Brain microvascular endothelial cell (primary cell): ENCODE results near the gene MARCKSL1.

Experiments used
- DNase-seq: peaks from one replicate; pipeline ENCODE4 v3.0.0-alpha.2; 2020
- H3K27ac ChIP-seq: fragments of 250-450 bp; sonication (Bioruptor Pico); 2 replicates; pipeline ENCODE4 v1.5.1; 2020; ENCODE audit warnings: mild to moderate bottlenecking, moderate library complexity
- H3K27me3 ChIP-seq: fragments of 250-450 bp; sonication (Bioruptor Pico); replicated peaks from 2 replicates; pipeline ENCODE4 v1.5.1; 2020; ENCODE audit warnings: mild to moderate bottlenecking
- H3K36me3 ChIP-seq: fragments of 250-450 bp; sonication (Bioruptor Pico); replicated peaks from 2 replicates; pipeline ENCODE4 v1.5.1; 2020; ENCODE audit warnings: mild to moderate bottlenecking
- H3K4me3 ChIP-seq: 2 replicates; pipeline ENCODE4 v1.5.1; 2011; ENCODE audit warnings: low read depth, mild to moderate bottlenecking, control low read depth, low read length, moderate library complexity
- in situ Hi-C: cut with HindIII; loops from 2 replicates; pipeline ENCODE4 v1.10.0; 2017; ENCODE audit warnings: low sequenced_read_pairs, low pct_ligation_motif_present
- TF ChIP-seq, protein P1 (sequence below): IDR thresholded peaks from 2 replicates; pipeline ENCODE4 v1.5.1; 2011; ENCODE audit warnings: low read depth, mild to moderate bottlenecking, moderate library complexity, low read length, control low read depth, inconsistent platforms; ENCODE audit errors: missing control alignments

Gene MARCKSL1

DNA sequence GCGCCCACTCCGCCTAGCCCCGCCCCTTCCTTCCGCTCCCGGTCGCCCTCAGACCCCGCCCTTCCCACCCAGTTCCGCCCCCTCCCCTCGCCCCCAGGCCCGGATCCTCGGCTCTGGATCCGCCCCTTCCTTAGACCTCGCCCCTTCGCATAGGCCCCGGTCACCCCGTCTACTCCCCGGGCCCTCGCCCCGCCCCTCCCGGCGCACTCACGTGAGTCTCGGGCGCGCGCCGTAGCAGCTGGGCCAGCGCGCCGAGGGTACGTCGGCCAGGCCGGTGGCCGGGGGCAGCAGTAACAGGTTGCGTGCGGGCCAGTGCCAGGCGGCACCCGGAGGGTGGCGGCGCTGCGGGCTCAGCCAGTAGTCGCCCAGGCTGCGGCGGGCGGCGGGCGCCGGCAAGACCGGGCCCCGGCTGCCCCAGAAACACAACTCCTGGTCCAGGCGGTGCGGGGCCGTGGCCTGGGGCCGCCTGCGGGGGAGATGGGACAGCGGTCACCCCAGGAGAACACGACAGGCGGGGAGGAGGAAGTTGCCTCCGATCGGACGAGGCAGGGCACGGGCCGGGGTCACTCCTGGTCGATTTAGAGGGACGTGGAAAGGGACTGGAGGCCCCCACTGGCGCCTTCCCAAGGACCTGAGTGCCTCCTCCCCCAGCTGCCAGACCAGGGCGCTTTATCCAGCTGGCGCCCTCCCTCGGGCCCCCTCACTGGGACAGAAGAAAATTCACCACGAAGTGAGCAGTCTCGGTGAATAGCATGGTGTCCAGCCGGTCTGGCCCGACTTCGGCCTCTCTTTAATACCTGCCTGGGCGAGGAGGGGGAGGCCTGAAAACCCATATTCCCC lies 15.6 kb upstream of the MARCKSL1 start:
- Histone ChIP-seq H3K4me3 (peak overlapping the region; percentile 66), H3K27ac (peak overlapping the region; percentile 69), H3K27me3 (no peaks in the 10 kb centered on the region), H3K36me3 (no peaks in the 10 kb centered on the region)
- in situ Hi-C loops, result no loop called here
- DNase-seq, result peak; percentile 75
- TF ChIP-seq, protein P1, sequence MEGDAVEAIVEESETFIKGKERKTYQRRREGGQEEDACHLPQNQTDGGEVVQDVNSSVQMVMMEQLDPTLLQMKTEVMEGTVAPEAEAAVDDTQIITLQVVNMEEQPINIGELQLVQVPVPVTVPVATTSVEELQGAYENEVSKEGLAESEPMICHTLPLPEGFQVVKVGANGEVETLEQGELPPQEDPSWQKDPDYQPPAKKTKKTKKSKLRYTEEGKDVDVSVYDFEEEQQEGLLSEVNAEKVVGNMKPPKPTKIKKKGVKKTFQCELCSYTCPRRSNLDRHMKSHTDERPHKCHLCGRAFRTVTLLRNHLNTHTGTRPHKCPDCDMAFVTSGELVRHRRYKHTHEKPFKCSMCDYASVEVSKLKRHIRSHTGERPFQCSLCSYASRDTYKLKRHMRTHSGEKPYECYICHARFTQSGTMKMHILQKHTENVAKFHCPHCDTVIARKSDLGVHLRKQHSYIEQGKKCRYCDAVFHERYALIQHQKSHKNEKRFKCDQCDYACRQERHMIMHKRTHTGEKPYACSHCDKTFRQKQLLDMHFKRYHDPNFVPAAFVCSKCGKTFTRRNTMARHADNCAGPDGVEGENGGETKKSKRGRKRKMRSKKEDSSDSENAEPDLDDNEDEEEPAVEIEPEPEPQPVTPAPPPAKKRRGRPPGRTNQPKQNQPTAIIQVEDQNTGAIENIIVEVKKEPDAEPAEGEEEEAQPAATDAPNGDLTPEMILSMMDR, result peak; percentile 29

DNA sequence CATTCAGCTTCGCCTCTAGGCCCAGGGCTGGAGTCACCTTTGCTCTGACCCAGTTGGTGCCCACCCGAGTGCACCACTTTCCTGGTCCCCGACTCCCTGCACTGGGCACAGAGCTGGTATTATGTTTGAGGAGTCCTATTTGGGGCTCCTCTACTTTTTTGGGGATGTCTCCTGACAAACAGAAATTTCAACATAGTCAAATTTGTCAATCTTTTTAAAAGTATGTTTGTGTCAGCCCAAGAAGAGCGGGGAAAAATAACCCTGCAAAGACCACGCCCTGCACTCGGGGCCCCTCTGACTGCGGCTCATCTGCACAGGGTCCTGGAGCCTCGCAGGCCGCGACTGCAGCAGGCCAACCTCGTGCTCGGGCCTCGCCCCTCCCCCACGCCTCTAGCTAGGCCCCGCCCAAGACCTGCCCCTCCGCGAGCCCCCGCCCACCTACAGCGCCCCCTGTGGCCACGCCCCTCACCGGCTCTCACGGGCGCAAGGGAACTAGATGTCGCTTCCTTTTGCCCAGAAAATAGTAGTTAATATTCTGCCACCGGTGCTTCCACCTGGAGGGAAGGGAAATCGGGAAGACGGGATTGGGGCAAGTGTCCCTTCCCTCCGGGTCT lies 14.9 kb upstream of the MARCKSL1 start:
- Histone ChIP-seq H3K4me3 (peak overlapping the region; percentile 66), H3K27me3 (no peaks in the 10 kb centered on the region), H3K36me3 (no peaks in the 10 kb centered on the region), H3K27ac (peak overlapping the region; percentile 69)
- DNase-seq, result peak; percentile 43
- in situ Hi-C loops, result no loop called here
- TF ChIP-seq, protein P1, result peak; percentile 65

DNA sequence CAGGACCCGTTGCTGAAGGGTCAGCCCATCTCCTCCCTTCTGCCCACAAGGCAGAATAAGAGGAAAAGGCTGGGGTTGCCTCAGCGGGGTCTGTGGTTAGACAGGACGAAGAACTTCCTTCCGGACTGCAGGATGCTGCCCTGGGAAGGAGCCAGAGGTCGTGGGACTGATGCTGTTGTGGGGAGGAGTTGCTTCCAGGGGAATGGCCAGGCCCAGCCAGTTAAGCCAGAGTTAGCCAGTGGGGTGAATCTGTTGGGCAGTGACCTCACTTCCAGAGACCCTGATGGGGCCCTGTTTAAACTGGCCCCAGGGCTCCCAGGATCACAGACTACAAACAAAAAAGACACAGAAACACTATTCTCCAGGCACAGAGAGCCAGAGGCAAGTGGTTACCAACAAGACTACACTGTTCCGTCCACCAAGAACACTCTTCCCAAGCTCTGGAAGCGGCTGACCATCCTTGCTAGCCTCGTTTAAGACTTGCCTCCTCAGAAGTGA lies 13.2 kb upstream of the MARCKSL1 start:
- DNase-seq, result peak; percentile 76
- peak overlapping the region; percentile 41 for H3K27ac ChIP-seq
- H3K4me3 ChIP-seq, result no peak overlapping the region
- in situ Hi-C loops, result no loop called here
- no peaks in the 10 kb centered on the region for H3K36me3 ChIP-seq
- TF ChIP-seq, protein P1, result no peak
- no peaks in the 10 kb centered on the region for H3K27me3 ChIP-seq

DNA sequence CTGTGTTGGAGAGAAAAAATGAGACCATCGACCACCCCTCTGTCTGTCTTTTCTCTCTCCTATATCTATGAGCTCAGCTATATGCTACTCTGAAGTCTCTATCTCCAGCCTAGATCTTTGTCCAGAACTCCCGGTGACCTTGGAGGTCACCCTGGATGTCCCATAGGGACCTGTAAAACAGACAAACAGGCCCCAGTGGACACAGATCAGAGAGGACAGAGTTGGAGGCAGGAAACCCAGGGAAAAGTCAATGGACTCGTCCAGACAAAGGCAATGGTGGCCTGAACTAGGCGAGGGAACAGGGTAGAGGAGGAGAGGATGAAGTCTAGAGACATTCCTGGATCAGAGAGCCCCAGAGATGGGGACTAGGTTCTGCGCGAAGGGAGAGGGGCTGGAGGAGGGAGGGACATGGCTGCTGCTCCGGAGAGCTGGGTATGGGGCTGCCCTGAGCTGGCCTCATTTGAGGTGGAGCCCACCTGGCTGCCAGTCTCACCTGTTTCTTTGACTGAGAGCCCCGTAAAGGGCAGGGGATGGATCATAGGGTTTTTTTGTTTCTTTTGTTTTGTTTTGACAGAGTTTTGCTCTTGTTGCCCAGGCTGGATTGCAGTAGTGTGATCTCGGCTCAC lies 10.6 kb upstream of the MARCKSL1 start:
- Histone ChIP-seq H3K36me3 (no peaks in the 10 kb centered on the region), H3K4me3 (no peak overlapping the region), H3K27ac (no peak overlapping the region), H3K27me3 (no peaks in the 10 kb centered on the region)
- TF ChIP-seq, protein P1, result no peak
- in situ Hi-C loops, result no loop called here
- DNase-seq, result no peak

- TF ChIP-seq, protein P1, result no peak
- in situ Hi-C loops, result no loop called here
- H3K36me3 ChIP-seq, result no peaks in the 10 kb centered on the region
- no peak overlapping the region for H3K27ac ChIP-seq
- H3K4me3 ChIP-seq, result no peak overlapping the region
- DNase-seq, result no peak
- H3K27me3 ChIP-seq, result no peaks in the 10 kb centered on the region
Measured at GRCh38 chr1:32345289-32345827, 9.3 kb upstream of the MARCKSL1 start.
